Metanephros (tissue), 2 donors: Measurements from ENCODE around the gene LRFN5. TPM values are rescaled to one million over a fixed set of nuclear protein-coding genes. Genes with fewer than 3 reads are reported as not detected.

Experiments used
- small RNA-seq: library from RNA; depleted of rRNA; stranded (forward); fragments of <200 nt; gene quantifications from one replicate; pipeline ENCODE3, GENCODE V24; 2014; ENCODE audit warnings: low replicate concordance
- total RNA-seq: library from RNA; depleted of rRNA; stranded (reverse); fragments of >200 nt; gene quantifications from one replicate; pipeline ENCODE4 v1.2.3, GENCODE V29; 2014

LRFN5 gene
- 15.5 TPM for total RNA-seq

DNA sequence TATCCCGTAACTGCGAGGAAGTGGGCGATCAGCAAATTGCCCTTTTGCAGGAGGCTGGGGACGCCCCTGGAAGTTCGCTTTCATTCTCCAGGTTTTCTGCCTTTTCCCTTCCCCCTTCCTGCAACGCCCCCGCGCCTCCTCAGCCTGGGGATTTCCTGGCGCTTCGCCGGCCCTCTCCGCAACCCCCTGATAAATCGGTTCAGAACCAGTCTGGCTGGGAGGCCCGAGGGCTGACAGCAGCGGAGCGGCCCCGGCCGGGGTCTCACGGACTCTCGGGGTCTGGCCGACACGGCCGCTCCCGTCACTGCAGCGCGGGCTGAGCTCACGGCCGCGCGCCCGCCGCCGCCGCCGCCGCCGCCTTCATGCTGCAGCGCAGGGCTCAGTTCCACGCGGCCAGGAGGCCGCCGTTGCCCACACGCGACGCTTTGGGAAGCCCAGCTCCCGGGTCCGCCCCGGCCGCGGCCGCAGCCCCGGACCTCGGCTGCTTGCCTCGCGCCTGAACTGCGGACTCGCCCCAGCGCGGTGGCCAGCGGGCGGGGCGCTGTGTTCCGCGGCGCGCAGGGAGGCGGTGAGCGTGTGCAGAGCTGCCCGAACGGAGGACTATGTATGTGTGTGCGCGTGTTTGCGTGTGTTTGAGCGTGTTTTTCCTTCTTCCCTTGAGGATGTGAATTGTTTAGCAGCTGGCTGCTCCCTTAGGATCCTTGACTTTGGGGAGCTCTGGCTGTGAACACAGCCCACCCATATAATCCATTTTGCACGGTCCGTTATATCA, at the start of gene LRFN5:
Gene LRFN5, plus strand, starts transcription at position 345 of the 772 bp plus-strand sequence.

Small RNAs within 50 kb of the gene (small RNA-seq; reads per million reads assigned to genes)
- gene RF00322 = not detected
